Measurements from ENCODE around the gene RUVBL1. TPM values are rescaled to one million over a fixed set of nuclear protein-coding genes. Genes with fewer than 3 reads are reported as not detected.

The RUVBL1 gene
- total RNA-seq, 1 donor from 2014 or later = 17.0 TPM

- peak within 1 kb of the TSS; percentile 96 for H3K4me3 ChIP-seq
- no peaks in the 10 kb centered on the region for H3K27me3 ChIP-seq
- peak; percentile 98 for ATAC-seq
- intact Hi-C loops (cut with DNase I) = no loop called here
- no peaks in the 10 kb centered on the region for H3K9me3 ChIP-seq
- TF ChIP-seq CTCF (IDR thresholded peaks at IDR 0.05) = no peak
- peak; percentile 93 for DNase-seq
- H3K36me3 ChIP-seq = no peaks in the 10 kb centered on the region
- peaks cover 8% of the 10 kb centered on the region for H3K4me1 ChIP-seq
- H3K27ac ChIP-seq = peak within 1 kb of the TSS; percentile 89
Observed at GRCh38 chr3:128153156-128154041, 29.8 kb upstream of the RUVBL1 start, which contains the start of gene EEFSEC. Gene EEFSEC (plus strand): TSS chr3:128153481. CDS start chr3:128153508, 27 bp downstream.

GRCh38 chr3:128152419-128153155 is 29.0 kb upstream of the RUVBL1 start:
- TF ChIP-seq CTCF (IDR thresholded peaks at IDR 0.05) = no peak
- Histone ChIP-seq H3K27ac (peak overlapping the region; percentile 89), H3K9me3 (no peaks in the 10 kb centered on the region), H3K4me3 (peak overlapping the region; percentile 96), H3K4me1 (peaks cover 8% of the 10 kb centered on the region), H3K27me3 (no peaks in the 10 kb centered on the region), H3K36me3 (no peaks in the 10 kb centered on the region)
- ATAC-seq (peak; percentile 44), DNase-seq (no peak)
- intact Hi-C loops (cut with DNase I) = no loop called here

- Histone ChIP-seq H3K27ac (no peak overlapping the region), H3K4me3 (no peak overlapping the region), H3K36me3 (no peaks in the 10 kb centered on the region), H3K27me3 (no peaks in the 10 kb centered on the region), H3K4me1 (peaks cover 8% of the 10 kb centered on the region), H3K9me3 (no peaks in the 10 kb centered on the region)
- no peak for TF ChIP-seq CTCF (IDR thresholded peaks at IDR 0.05)
- no peak for DNase-seq
- intact Hi-C loops (cut with DNase I) = no loop called here
- no peak for ATAC-seq
Observed at GRCh38 chr3:128151758-128152274, 28.2 kb upstream of the RUVBL1 start.

GRCh38 chr3:128149650-128150049 is 26.0 kb upstream of the RUVBL1 start:
- H3K36me3 ChIP-seq = no peaks in the 10 kb centered on the region
- intact Hi-C loops (cut with DNase I) = no loop called here
- H3K4me3 ChIP-seq = no peak overlapping the region
- H3K27ac ChIP-seq = no peak overlapping the region
- no peaks in the 10 kb centered on the region for H3K27me3 ChIP-seq
- ATAC-seq (no peak), DNase-seq (no peak)
- no peaks in the 10 kb centered on the region for H3K9me3 ChIP-seq
- TF ChIP-seq CTCF (IDR thresholded peaks at IDR 0.05) = no peak
- H3K4me1 ChIP-seq = peaks cover 8% of the 10 kb centered on the region

- no peaks in the 10 kb centered on the region for H3K36me3 ChIP-seq
- DNase-seq (no peak), ATAC-seq (peak; percentile 11)
- intact Hi-C loops (cut with DNase I) = no loop called here
- no peaks in the 10 kb centered on the region for H3K4me1 ChIP-seq
- H3K4me3 ChIP-seq = no peak overlapping the region
- no peaks in the 10 kb centered on the region for H3K9me3 ChIP-seq
- H3K27me3 ChIP-seq = no peaks in the 10 kb centered on the region
- no peak overlapping the region for H3K27ac ChIP-seq
- no peak for TF ChIP-seq CTCF (IDR thresholded peaks at IDR 0.05)
Observed at GRCh38 chr3:128146201-128146600, 22.6 kb upstream of the RUVBL1 start.

All from upper lobe of right lung (tissue), 1 donor.